Panc1 (cell line): ENCODE measurements around the gene IGSF23. TPM values are rescaled to one million over a fixed set of nuclear protein-coding genes. Genes with fewer than 3 reads are reported as not detected.

Experiments
- ATAC-seq: fragments of 200-7000 bp; cut with Tn5 transposase; 2 replicates; pipeline ENCODE4 v1.9.1; 2020; ENCODE audit warnings: mild to moderate bottlenecking, moderate library complexity
- BruUV-seq: library from RNA; stranded (reverse); fragments of 400-500 nt; replicated peaks from 2 replicates; lab custom pipeline; 2021; lab: Mats Ljungman, UMichigan
- CTCF ChIA-PET: fragments of 300-600 bp; sonication (Branson Sonifier 250); formaldehyde crosslinking; loops from one replicate; lab custom pipeline; 2022; ENCODE audit warnings: antibody characterized with exemption; lab: Charles Lee
- POLR2A ChIA-PET: fragments of 300-600 bp; sonication (Branson Sonifier 250); formaldehyde crosslinking; loops from one replicate; lab custom pipeline; 2022; ENCODE audit warnings: antibody characterized with exemption; lab: Charles Lee
- DNase-seq: peaks from one replicate; pipeline ENCODE4 v3.0.0-alpha.2; 2010; ENCODE audit warnings: low read depth, low spot score
- H3K27ac ChIP-seq: 2 replicates; pipeline ENCODE4 v1.5.1; 2011; ENCODE audit warnings: mild to moderate bottlenecking, low read length, inconsistent platforms
- H3K27me3 ChIP-seq: fragments of 200-500 bp; sonication (Bioruptor generic); 2 replicates; pipeline ENCODE4 v1.6.0; 2014; ENCODE audit warnings: low read length, inconsistent platforms; ENCODE audit not compliant: control insufficient read depth, insufficient read depth
- H3K36me3 ChIP-seq: fragments of 200-500 bp; sonication (Bioruptor generic); 2 replicates; pipeline ENCODE4 v1.5.1; 2014; ENCODE audit warnings: inconsistent platforms, mild to moderate bottlenecking, low read length, moderate library complexity; ENCODE audit not compliant: control insufficient read depth, insufficient read depth
- H3K4me1 ChIP-seq: 2 replicates; pipeline ENCODE4 v1.5.1; 2011; ENCODE audit warnings: inconsistent platforms, mild to moderate bottlenecking, low read length, moderate library complexity; ENCODE audit not compliant: control insufficient read depth, insufficient read depth
- H3K4me3 ChIP-seq, 2 experiments: 2 replicates each; pipeline ENCODE4 v1.5.1; 2011 to 2012; ENCODE audit warnings: low read depth in 2 of 2, low read length in 2 of 2, mild to moderate bottlenecking in 2 of 2, inconsistent platforms in 1 of 2, moderate library complexity in 1 of 2
- H3K9me3 ChIP-seq: fragments of 200-500 bp; sonication (Bioruptor generic); 2 replicates; pipeline ENCODE4 v1.5.1; 2014; ENCODE audit warnings: low read depth, mild to moderate bottlenecking, inconsistent platforms, low read length, moderate library complexity; ENCODE audit not compliant: control insufficient read depth, insufficient read depth
- CTCF ChIP-seq: fragments of 450-650 bp; IDR thresholded peaks from 2 replicates; pipeline ENCODE4 v1.5.1; 2017; ENCODE audit warnings: mild to moderate bottlenecking
- POLR2AphosphoS5 ChIP-seq: IDR thresholded peaks from 2 replicates; pipeline ENCODE4 v1.6.1; 2012; ENCODE audit warnings: mild to moderate bottlenecking, low read depth, low read length, moderate library complexity
- REST ChIP-seq, 2 experiments: IDR thresholded peaks; 2 replicates each; pipeline ENCODE4 v1.6.1; 2011 to 2012; ENCODE audit warnings: low read depth in 2 of 2, control low read depth in 1 of 2, low read length in 1 of 2, mild to moderate bottlenecking in 1 of 2, moderate library complexity in 1 of 2; ENCODE audit not compliant: insufficient read depth in 1 of 2
- SIN3A ChIP-seq: IDR thresholded peaks from 2 replicates; pipeline ENCODE4 v1.6.1; 2012; ENCODE audit warnings: low read depth, mild to moderate bottlenecking, low read length, moderate library complexity, borderline replicate concordance; ENCODE audit not compliant: insufficient read depth
- TCF7L2 ChIP-seq: IDR thresholded peaks from 2 replicates; pipeline ENCODE4 v1.6.1; 2011; ENCODE audit warnings: mild to moderate bottlenecking, low read depth, low read length, inconsistent platforms
- in situ Hi-C: cut with HindIII; loops from 2 replicates; pipeline ENCODE4 v1.10.0; 2016; ENCODE audit warnings: low sequenced_read_pairs, low pct_unique_long_range_greater_than_20kb
- intact Hi-C: fragments of 100-400 bp; cut with micrococcal nuclease; formaldehyde crosslinking; loops from one replicate; pipeline ENCODE4 v1.10.0; 2022; ENCODE audit not compliant: unreplicated experiment
- total RNA-seq: library from RNA; stranded (reverse); gene quantifications from one replicate; pipeline ENCODE4 v1.2.1, GENCODE V29; 2021; ENCODE audit not compliant: unreplicated experiment

The IGSF23 gene
- total RNA-seq, 1 experiment from 2014 or later = not detected

DNA sequence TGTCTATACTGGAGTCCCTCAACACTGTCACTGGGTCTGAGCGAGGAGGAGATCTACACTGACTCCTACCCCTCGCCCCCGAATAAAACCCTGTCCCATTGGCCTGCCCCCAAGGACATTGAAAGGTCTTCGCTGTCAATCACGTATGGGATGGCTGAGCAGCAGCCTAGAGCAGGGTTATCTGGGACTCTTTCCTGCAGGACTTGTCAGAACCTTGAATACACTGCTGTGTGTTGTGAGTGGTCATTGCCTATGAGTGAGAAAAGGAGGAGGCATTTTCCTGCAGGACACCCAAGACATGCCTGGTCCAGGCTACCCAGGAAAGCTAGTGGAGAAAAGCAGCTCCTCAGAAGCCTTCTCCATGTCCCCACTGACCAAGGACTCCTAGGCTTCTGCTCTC is 40.0 kb downstream of the IGSF23 start:
- Histone ChIP-seq H3K27me3 (no peaks in the 10 kb centered on the region), H3K4me3 (no peak overlapping the region), H3K4me1 (no peaks in the 10 kb centered on the region), H3K27ac (no peak overlapping the region), H3K9me3 (no peaks in the 10 kb centered on the region), H3K36me3 (no peaks in the 10 kb centered on the region)
- ATAC-seq (no peak), DNase-seq (no peak)
- TF ChIP-seq REST (IDR thresholded peaks at IDR 0.05; ENCODE audit: insufficient read depth in 1 of 2, low read depth in 2 of 2, low read length in 1 of 2) (no peak), SIN3A (no peak), CTCF (no peak), POLR2AphosphoS5 (no peak), TCF7L2 (no peak)
- ChIA-PET CTCF (no interaction called here), POLR2A (no interaction called here)
- intact Hi-C loops (no loop called here), in situ Hi-C loops (no loop called here)
- no TSS peak for BruUV-seq

DNA sequence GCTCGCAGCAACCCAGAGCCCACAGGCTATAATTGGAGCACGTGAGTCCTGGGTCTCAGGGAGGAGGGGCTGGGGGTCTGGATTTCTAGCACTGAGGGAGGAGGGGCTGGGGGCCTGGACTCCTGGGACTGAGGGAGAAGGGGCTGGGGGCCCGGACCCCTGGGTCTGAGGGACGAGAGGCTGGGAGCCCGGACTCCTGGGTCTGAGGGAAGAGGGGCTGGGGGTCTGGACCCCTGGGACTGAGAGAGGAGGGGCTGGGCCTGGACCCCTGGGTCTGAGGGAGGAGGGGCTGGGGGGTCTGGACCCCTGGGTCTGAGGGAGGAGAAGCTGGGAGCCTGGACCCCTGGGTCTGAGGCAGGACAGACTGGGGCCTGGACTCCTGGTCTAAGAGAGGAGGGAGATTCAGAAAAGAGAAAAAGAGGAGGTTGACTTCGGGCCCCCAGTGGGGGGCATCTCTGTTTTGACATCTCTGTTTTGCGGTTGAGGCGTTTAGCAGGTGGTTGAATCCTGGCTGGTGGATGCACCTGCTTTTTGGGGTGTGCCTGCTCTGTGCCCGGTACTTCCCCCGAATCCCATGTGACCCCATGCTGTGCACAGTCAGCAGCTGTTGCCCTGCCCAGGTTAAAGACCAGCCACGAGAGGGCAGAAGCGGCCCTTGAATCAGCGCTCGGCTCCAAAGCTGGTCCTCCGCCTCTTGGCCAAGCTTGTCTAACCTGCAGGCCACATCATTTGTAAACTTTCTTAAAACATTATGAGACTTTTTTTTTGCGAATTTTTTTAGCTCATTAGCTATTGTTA is 40.8 kb downstream of the IGSF23 start:
- no TSS peak for BruUV-seq
- no peaks in the 10 kb centered on the region for H3K36me3 ChIP-seq
- ChIA-PET CTCF (interaction anchor here (0.5 to 1.1 kb wide), 3 partner anchors 77 to 190 kb away, joined by 3 to 6 read pairs (median 3); no protein-coding TSS in a partner anchor), POLR2A (interaction anchor here (0.7 kb wide), 1 partner anchor 23 kb away, joined by 3 read pairs; no protein-coding TSS in a partner anchor)
- no peaks in the 10 kb centered on the region for H3K27me3 ChIP-seq
- H3K27ac ChIP-seq = no peak overlapping the region
- no peak for TF ChIP-seq POLR2AphosphoS5
- TF ChIP-seq CTCF = peak; percentile 77
- intact Hi-C loops (no loop called here), in situ Hi-C loops (no loop called here)
- no peaks in the 10 kb centered on the region for H3K4me1 ChIP-seq
- ATAC-seq (peak; percentile 80), DNase-seq (no peak)
- no peaks in the 10 kb centered on the region for H3K9me3 ChIP-seq
- no peak overlapping the region for H3K4me3 ChIP-seq
